Stimulated activated CD4-positive, alpha-beta T cell treated with anti-CD3 and anti-CD28 coated beads, Interleukin-4, amount 100 ng/mL, for 1 hour (primary cell): ENCODE measurements around the gene SPTBN1.
A peak's percentile ranks its signal among the peaks of the same experiment; 100 is the strongest.
"Not testable (repeated sequence)": the region's sequence is repeated elsewhere in the genome, so short reads cannot be mapped to it uniquely, and the experiment has no call there.

Source experiments
- DNase-seq: peaks from one replicate; pipeline ENCODE4 v3.0.0-alpha.2; 2020

SPTBN1 gene

GRCh38 chr2:54473851-54474250 lies 17.7 kb downstream of the SPTBN1 start:
- no peak for DNase-seq

GRCh38 chr2:54475285-54475684 lies 19.2 kb downstream of the SPTBN1 start:
- no peak for DNase-seq

DNA sequence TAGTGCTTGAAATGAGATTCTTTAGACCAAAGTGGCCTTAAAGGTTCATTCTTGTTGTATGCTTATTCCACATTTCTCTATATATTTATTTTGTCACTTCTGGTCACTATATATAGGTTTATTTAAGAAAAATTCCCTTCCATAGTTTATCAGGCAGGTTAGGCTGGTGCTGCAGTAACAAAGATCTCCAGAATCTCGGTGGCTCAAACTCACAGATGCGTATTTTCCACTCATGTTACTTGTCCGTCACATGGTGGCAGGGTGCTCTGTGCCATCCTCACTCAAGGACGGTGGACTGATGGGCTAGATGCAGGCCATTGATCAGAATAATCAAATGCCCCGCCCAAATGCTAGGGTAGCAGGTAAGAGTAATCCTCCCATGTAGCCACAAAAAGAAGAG lies 19.8 kb downstream of the SPTBN1 start:
- no peak for DNase-seq

GRCh38 chr2:54476852-54477251 lies 20.7 kb downstream of the SPTBN1 start:
- DNase-seq: no peak

DNA sequence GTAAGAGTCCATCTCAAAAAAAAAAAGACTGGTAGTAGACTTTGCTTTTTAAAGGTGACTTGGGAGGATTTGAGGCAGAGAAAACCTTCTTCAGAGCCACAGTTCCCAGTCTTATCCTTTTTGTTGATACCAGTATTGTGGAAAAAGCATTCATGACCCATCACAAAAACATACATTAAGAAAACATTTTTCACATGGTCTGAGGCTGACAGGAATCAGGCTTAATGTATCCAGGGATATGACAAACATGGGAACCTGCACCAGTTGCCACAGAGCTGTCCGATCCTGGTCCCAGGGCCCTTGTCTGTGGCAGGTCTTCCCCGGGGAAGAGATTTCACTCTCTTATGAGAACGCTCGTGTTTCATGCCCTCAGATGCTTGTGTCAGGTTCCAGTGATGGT lies 21.8 kb downstream of the SPTBN1 start:
- DNase-seq: no peak

- DNase-seq: no peak
These were observed 22.8 kb downstream of the SPTBN1 start for GRCh38 chr2:54478899-54479298.

DNA sequence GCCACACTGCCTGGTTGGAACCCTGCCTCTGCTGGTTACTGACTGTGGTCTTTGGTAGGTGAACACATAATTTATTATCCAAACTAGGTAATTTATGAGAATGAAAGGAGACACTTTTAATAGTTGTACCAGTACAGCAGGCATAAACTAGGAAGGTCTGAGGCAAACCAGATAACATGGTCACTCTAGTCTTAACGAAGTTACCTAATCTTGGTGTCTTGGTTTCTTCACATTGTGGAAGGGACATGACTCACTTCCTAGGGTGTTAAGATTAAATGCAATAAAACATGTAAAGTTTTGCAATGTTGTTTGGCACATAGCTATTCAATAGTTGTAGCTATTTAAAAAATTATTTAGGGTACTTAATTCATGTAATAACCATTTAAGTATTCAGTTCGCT lies 23.3 kb downstream of the SPTBN1 start:
- no peak for DNase-seq

DNA sequence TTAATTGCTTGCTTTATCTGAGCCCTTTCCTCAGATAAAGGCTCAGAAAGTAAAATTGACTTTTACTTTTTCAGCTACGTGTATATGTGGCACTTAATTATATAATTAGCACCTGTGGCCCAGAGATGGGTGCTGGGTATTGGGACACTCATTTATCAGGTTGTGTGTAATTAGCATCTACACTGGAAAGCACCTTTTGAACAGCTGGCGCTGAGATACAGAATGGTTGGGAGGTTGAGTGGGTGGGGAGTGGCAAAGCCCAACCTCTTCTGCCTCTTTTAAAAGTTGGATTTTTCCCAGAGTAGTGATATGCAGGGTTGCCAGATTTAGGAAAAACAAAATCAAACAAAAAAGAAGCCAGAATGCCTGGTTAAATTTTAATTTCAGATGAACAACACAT lies 23.9 kb downstream of the SPTBN1 start:
- no peak for DNase-seq

- no peak for DNase-seq
These were observed 25.6 kb downstream of the SPTBN1 start for GRCh38 chr2:54481686-54482085.

GRCh38 chr2:54482715-54483114 lies 26.6 kb downstream of the SPTBN1 start:
- DNase-seq: no peak

DNA sequence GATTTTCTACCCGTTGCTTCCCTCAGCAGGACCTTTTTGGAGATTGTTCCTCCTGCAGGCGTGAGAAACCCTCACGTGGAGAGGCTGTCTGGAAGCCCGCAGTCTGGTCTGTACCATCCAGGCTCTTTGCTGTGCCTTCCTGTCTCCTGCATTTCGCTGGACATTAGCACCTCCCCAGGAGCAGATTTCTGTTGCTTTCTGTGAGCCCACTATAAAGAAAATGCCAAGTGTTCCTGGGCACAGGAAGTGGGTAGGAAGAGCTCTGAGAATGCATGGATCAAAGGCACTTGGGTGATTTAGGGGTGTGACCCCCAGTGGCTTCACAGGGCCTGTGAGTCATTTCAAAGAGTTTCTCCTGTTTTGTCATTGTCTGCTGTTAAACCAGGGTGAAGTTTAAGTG lies 27.3 kb downstream of the SPTBN1 start:
- DNase-seq: no peak

GRCh38 chr2:54485756-54486155 lies 29.6 kb downstream of the SPTBN1 start:
- DNase-seq: not testable (repeated sequence)

DNA sequence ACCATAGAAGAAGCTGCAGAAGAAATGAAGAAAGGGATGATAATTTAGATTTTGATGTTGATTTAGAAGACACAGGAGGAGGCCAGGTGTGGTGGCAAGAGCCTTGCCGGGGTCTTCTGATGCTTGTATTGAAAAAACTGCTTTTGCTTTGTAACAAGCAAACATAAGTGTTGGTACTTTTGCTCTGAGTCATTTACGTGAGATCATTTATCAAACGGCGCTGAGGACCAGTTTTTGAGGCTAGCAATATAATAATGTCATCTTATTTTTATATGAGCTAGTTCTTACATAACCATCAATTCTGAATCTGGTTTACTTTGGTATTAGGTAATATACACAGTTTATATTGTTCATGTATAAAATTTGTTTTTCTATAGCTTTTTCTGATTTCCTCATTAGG lies 30.6 kb downstream of the SPTBN1 start:
- DNase-seq: no peak

DNA sequence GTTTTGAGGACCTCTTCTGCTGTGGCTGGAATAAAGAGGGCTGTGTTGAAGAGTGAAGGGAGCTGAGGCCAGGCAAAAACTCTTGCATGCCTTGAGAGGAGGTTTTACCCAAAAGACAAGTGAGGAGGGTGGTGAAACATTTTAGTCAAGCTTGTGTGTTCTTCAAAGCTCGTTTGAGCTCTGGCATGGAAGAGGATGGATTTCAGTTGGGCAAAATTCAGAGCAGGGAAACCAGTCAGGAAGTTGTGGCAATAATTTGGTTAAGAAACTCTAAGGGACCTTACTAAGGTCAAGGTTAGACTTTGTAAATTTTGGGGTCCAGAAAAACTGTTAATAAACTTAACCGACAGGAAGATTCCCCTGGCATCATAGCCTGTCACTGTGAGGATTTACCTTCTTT lies 34.7 kb downstream of the SPTBN1 start:
- DNase-seq: no peak

DNA sequence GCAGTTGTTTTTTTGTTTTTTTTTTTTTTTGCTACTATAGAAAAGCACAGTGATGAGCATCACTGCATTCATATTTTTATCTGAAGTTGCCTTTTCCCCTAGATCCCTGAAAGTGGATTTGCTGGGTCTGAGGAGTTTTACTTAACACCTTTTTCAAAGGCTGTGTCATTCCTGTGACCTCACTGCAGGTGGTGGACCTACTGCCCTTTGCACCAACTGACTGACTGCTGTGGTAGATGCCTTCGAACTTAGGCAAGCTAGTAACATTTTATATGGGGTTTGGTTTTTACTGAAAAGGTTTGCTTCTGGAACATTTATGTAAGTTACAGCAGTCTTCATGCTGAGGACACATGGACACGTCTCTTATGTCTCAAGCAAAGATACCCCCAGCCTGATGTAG lies 36.2 kb downstream of the SPTBN1 start:
- DNase-seq: no peak

GRCh38 chr2:54494087-54494486 lies 38.0 kb downstream of the SPTBN1 start:
- no peak for DNase-seq

GRCh38 chr2:54496920-54497319 lies 40.8 kb downstream of the SPTBN1 start:
- no peak for DNase-seq

DNA sequence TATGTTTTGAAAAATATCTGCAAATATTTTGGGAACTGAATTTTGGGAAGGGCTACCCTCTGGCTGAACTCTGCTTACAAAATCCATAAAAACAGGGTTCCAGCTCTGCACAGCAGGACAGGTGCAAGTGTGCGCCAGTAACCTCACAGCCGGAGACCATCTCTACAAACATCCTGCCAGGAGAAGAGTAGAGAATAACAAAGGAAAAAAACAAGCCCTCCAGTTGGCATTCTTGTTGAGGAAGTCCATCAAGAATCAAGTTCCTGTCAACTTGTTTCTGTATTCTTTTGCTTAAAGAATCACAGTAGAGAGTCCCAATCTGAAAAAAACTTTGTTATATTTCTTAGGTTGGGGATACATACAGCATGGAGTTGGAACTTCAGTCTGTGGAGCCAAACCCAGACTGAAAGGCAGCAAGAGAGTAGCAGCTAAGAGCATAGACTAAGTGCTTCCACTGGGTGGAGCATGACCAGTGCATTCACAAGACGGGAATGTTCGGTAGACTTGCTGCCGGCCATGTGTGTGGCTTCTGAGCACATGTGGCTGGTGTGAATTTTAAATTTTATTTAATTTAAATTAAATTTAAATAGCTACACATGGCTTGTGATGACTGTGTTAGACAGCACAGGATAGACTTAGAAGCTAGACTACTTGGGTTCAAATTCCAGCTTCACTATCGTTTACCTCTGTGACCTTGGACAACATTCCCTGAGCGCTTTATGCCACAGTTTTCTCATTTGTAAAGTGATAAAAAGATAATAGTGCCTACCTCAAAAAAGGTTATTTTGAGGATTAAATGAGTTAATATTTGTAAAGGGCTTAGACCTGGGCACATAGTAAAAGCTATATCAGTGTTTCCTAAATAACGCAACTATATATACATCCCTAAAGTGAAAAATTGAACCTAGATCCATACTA lies 41.9 kb downstream of the SPTBN1 start:
- no peak for DNase-seq

DNA sequence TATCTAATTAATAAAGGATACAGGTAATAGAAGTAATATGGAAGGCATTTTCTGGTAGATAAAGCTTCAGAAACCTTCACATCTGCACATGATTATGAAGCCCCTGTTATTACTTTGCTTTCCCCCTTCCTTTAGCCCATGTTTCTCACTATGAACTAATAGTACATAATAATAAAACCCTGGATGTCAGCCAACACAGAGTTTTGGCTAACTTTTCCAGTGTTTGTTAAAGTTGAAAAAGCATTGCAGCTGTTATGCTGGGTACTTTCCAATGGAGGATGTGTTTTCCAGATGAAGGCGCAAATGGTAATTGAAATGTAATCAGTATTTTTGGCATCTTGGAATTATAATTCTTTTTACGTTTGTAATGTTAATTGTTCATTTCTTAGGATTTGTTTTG lies 43.5 kb downstream of the SPTBN1 start:
- no peak for DNase-seq

- no peak for DNase-seq
These were observed 44.5 kb downstream of the SPTBN1 start for GRCh38 chr2:54500404-54501205.

GRCh38 chr2:54502731-54503130 lies 46.6 kb downstream of the SPTBN1 start:
- no peak for DNase-seq

GRCh38 chr2:54503192-54503591 lies 47.1 kb downstream of the SPTBN1 start:
- DNase-seq: peak; percentile 28

- no peak for DNase-seq
These were observed 47.7 kb downstream of the SPTBN1 start for GRCh38 chr2:54503828-54504227.

- no peak for DNase-seq
These were observed 48.7 kb downstream of the SPTBN1 start for GRCh38 chr2:54504866-54505265.
